Measurements from ENCODE around the gene PPP2R5B. TPM values are rescaled to one million over a fixed set of nuclear protein-coding genes. Genes with fewer than 3 reads are reported as not detected.

Gene PPP2R5B
- polyA plus RNA-seq, 2 donors, result 6.6 to 11.0 TPM

- WGBS, 2 donors, result 75 to 76% methylated on average over 14 of the region's 14 CpGs
- Histone ChIP-seq H3K27ac (ENCODE audit: low read depth in 2 of 2, low read length in 1 of 2) (peak overlapping the region in 1 of 2 donors; percentile 52), H3K4me3 (ENCODE audit: low read depth in 1 of 2, low read length in 2 of 2) (no peak overlapping the region), H3K36me3 (ENCODE audit: control insufficient read depth in 2 of 2, insufficient read depth in 2 of 2, low read length in 1 of 2) (no peaks in the 10 kb centered on the region), H3K27me3 (ENCODE audit: control insufficient read depth in 1 of 2, insufficient read depth in 2 of 2, low read length in 2 of 2) (no peaks in the 10 kb centered on the region), H3K9me3 (ENCODE audit: control insufficient read depth in 2 of 2, insufficient read depth in 1 of 2, low read depth in 1 of 2, low read length in 1 of 2) (no peaks in the 10 kb centered on the region), H3K4me1 (ENCODE audit: control insufficient read depth in 2 of 2, insufficient read depth in 2 of 2, low read length in 1 of 2) (peaks cover 4 to 23% of the 10 kb centered on the region in 2 donors)
These were observed 44.1 kb upstream of the PPP2R5B start for GRCh38 chr11:64880240-64881001.

GRCh38 chr11:64881476-64881875, 43.0 kb upstream of the PPP2R5B start:
- H3K9me3 ChIP-seq (ENCODE audit: control insufficient read depth in 2 of 2, insufficient read depth in 1 of 2, low read depth in 1 of 2, low read length in 1 of 2), result no peaks in the 10 kb centered on the region
- H3K36me3 ChIP-seq (ENCODE audit: control insufficient read depth in 2 of 2, insufficient read depth in 2 of 2, low read length in 1 of 2), result no peaks in the 10 kb centered on the region
- no peak overlapping the region for H3K4me3 ChIP-seq (ENCODE audit: low read depth in 1 of 2, low read length in 2 of 2)
- 49 to 59% methylated on average over 8 of the region's 8 CpGs for WGBS, 2 donors
- peaks cover 4 to 19% of the 10 kb centered on the region in 2 donors for H3K4me1 ChIP-seq (ENCODE audit: control insufficient read depth in 2 of 2, insufficient read depth in 2 of 2, low read length in 1 of 2)
- H3K27ac ChIP-seq (ENCODE audit: low read depth in 2 of 2, low read length in 1 of 2), result peak overlapping the region in 1 of 2 donors; percentile 33
- no peaks in the 10 kb centered on the region for H3K27me3 ChIP-seq (ENCODE audit: control insufficient read depth in 1 of 2, insufficient read depth in 2 of 2, low read length in 2 of 2)

GRCh38 chr11:64882243-64882642, 42.2 kb upstream of the PPP2R5B start:
- H3K36me3 ChIP-seq (ENCODE audit: control insufficient read depth in 2 of 2, insufficient read depth in 2 of 2, low read length in 1 of 2), result no peaks in the 10 kb centered on the region
- peaks cover 4 to 12% of the 10 kb centered on the region in 2 donors for H3K4me1 ChIP-seq (ENCODE audit: control insufficient read depth in 2 of 2, insufficient read depth in 2 of 2, low read length in 1 of 2)
- no peaks in the 10 kb centered on the region for H3K9me3 ChIP-seq (ENCODE audit: control insufficient read depth in 2 of 2, insufficient read depth in 1 of 2, low read depth in 1 of 2, low read length in 1 of 2)
- H3K27ac ChIP-seq (ENCODE audit: low read depth in 2 of 2, low read length in 1 of 2), result peak overlapping the region in 1 of 2 donors; percentile 6
- no peaks in the 10 kb centered on the region for H3K27me3 ChIP-seq (ENCODE audit: control insufficient read depth in 1 of 2, insufficient read depth in 2 of 2, low read length in 2 of 2)
- WGBS, 2 donors, result 75 to 80% methylated on average over 5 of the region's 5 CpGs
- H3K4me3 ChIP-seq (ENCODE audit: low read depth in 1 of 2, low read length in 2 of 2), result no peak overlapping the region

GRCh38 chr11:64883575-64883974, 40.9 kb upstream of the PPP2R5B start:
- H3K27ac ChIP-seq (ENCODE audit: low read depth in 2 of 2, low read length in 1 of 2), result no peak overlapping the region
- H3K4me1 ChIP-seq (ENCODE audit: control insufficient read depth in 2 of 2, insufficient read depth in 2 of 2, low read length in 1 of 2), result peaks cover 4 to 7% of the 10 kb centered on the region in 2 donors
- H3K4me3 ChIP-seq (ENCODE audit: low read depth in 1 of 2, low read length in 2 of 2), result no peak overlapping the region
- WGBS, 2 donors, result 82 to 86% methylated on average over 5 of the region's 5 CpGs
- H3K9me3 ChIP-seq (ENCODE audit: control insufficient read depth in 2 of 2, insufficient read depth in 1 of 2, low read depth in 1 of 2, low read length in 1 of 2), result no peaks in the 10 kb centered on the region
- H3K27me3 ChIP-seq (ENCODE audit: control insufficient read depth in 1 of 2, insufficient read depth in 2 of 2, low read length in 2 of 2), result no peaks in the 10 kb centered on the region
- H3K36me3 ChIP-seq (ENCODE audit: control insufficient read depth in 2 of 2, insufficient read depth in 2 of 2, low read length in 1 of 2), result no peaks in the 10 kb centered on the region

GRCh38 chr11:64884019-64884418, 40.5 kb upstream of the PPP2R5B start:
- 90 to 93% methylated on average over 8 of the region's 8 CpGs for WGBS, 2 donors
- Histone ChIP-seq H3K4me1 (ENCODE audit: control insufficient read depth in 2 of 2, insufficient read depth in 2 of 2, low read length in 1 of 2) (peaks cover 4 to 7% of the 10 kb centered on the region in 2 donors), H3K27me3 (ENCODE audit: control insufficient read depth in 1 of 2, insufficient read depth in 2 of 2, low read length in 2 of 2) (no peaks in the 10 kb centered on the region), H3K27ac (ENCODE audit: low read depth in 2 of 2, low read length in 1 of 2) (no peak overlapping the region), H3K9me3 (ENCODE audit: control insufficient read depth in 2 of 2, insufficient read depth in 1 of 2, low read depth in 1 of 2, low read length in 1 of 2) (no peaks in the 10 kb centered on the region), H3K4me3 (ENCODE audit: low read depth in 1 of 2, low read length in 2 of 2) (no peak overlapping the region), H3K36me3 (ENCODE audit: control insufficient read depth in 2 of 2, insufficient read depth in 2 of 2, low read length in 1 of 2) (no peaks in the 10 kb centered on the region)

GRCh38 chr11:64885367-64886286, 38.9 kb upstream of the PPP2R5B start:
- H3K27ac ChIP-seq (ENCODE audit: low read depth in 2 of 2, low read length in 1 of 2), result no peak overlapping the region

GRCh38 chr11:64887234-64887756, 37.2 kb upstream of the PPP2R5B start:
- WGBS, 2 donors, result 67 to 77% methylated on average over 8 of the region's 8 CpGs

More at GRCh38 chr11:64885367-64886286, 38.9 kb upstream of the PPP2R5B start:
- no peaks in the 10 kb centered on the region for H3K9me3 ChIP-seq (ENCODE audit: control insufficient read depth in 2 of 2, insufficient read depth in 1 of 2, low read depth in 1 of 2, low read length in 1 of 2)
- no peaks in the 10 kb centered on the region for H3K36me3 ChIP-seq (ENCODE audit: control insufficient read depth in 2 of 2, insufficient read depth in 2 of 2, low read length in 1 of 2)
- no peak overlapping the region for H3K4me3 ChIP-seq (ENCODE audit: low read depth in 1 of 2, low read length in 2 of 2)
- H3K4me1 ChIP-seq (ENCODE audit: control insufficient read depth in 2 of 2, insufficient read depth in 2 of 2, low read length in 1 of 2), result peaks cover 0 to 4% of the 10 kb centered on the region in 2 donors
- 75 to 77% methylated on average over 15 of the region's 15 CpGs for WGBS, 2 donors
- no peaks in the 10 kb centered on the region for H3K27me3 ChIP-seq (ENCODE audit: control insufficient read depth in 1 of 2, insufficient read depth in 2 of 2, low read length in 2 of 2)

GRCh38 chr11:64887757-64888405, 36.6 kb upstream of the PPP2R5B start:
- H3K36me3 ChIP-seq (ENCODE audit: control insufficient read depth in 2 of 2, insufficient read depth in 2 of 2, low read length in 1 of 2), result no peaks in the 10 kb centered on the region
- peak overlapping the region in 1 of 2 donors; percentile 69 for H3K27ac ChIP-seq (ENCODE audit: low read depth in 2 of 2, low read length in 1 of 2)
- H3K9me3 ChIP-seq (ENCODE audit: control insufficient read depth in 2 of 2, insufficient read depth in 1 of 2, low read depth in 1 of 2, low read length in 1 of 2), result no peaks in the 10 kb centered on the region
- no peaks in the 10 kb centered on the region for H3K27me3 ChIP-seq (ENCODE audit: control insufficient read depth in 1 of 2, insufficient read depth in 2 of 2, low read length in 2 of 2)
- peaks cover 0 to 2% of the 10 kb centered on the region in 2 donors for H3K4me1 ChIP-seq (ENCODE audit: control insufficient read depth in 2 of 2, insufficient read depth in 2 of 2, low read length in 1 of 2)
- 12% methylated on average over 33 to 34 of the region's 34 CpGs for WGBS, 2 donors
- H3K4me3 ChIP-seq (ENCODE audit: low read depth in 1 of 2, low read length in 2 of 2), result no peak overlapping the region

More at GRCh38 chr11:64887234-64887756, 37.2 kb upstream of the PPP2R5B start:
- peaks cover 0 to 2% of the 10 kb centered on the region in 2 donors for H3K4me1 ChIP-seq (ENCODE audit: control insufficient read depth in 2 of 2, insufficient read depth in 2 of 2, low read length in 1 of 2)
- H3K27ac ChIP-seq (ENCODE audit: low read depth in 2 of 2, low read length in 1 of 2), result no peak overlapping the region
- no peaks in the 10 kb centered on the region for H3K36me3 ChIP-seq (ENCODE audit: control insufficient read depth in 2 of 2, insufficient read depth in 2 of 2, low read length in 1 of 2)
- H3K4me3 ChIP-seq (ENCODE audit: low read depth in 1 of 2, low read length in 2 of 2), result no peak overlapping the region
- H3K9me3 ChIP-seq (ENCODE audit: control insufficient read depth in 2 of 2, insufficient read depth in 1 of 2, low read depth in 1 of 2, low read length in 1 of 2), result no peaks in the 10 kb centered on the region
- no peaks in the 10 kb centered on the region for H3K27me3 ChIP-seq (ENCODE audit: control insufficient read depth in 1 of 2, insufficient read depth in 2 of 2, low read length in 2 of 2)

- Histone ChIP-seq H3K4me3 (ENCODE audit: low read depth in 1 of 2, low read length in 2 of 2) (no peak overlapping the region), H3K9me3 (ENCODE audit: control insufficient read depth in 2 of 2, insufficient read depth in 1 of 2, low read depth in 1 of 2, low read length in 1 of 2) (no peaks in the 10 kb centered on the region), H3K36me3 (ENCODE audit: control insufficient read depth in 2 of 2, insufficient read depth in 2 of 2, low read length in 1 of 2) (no peaks in the 10 kb centered on the region), H3K27me3 (ENCODE audit: control insufficient read depth in 1 of 2, insufficient read depth in 2 of 2, low read length in 2 of 2) (no peaks in the 10 kb centered on the region), H3K27ac (ENCODE audit: low read depth in 2 of 2, low read length in 1 of 2) (peak overlapping the region in 1 of 2 donors; percentile 69), H3K4me1 (ENCODE audit: control insufficient read depth in 2 of 2, insufficient read depth in 2 of 2, low read length in 1 of 2) (peaks cover 0 to 2% of the 10 kb centered on the region in 2 donors)
- WGBS, 2 donors, result 62 to 72% methylated on average over 8 of the region's 8 CpGs
These were observed 36.1 kb upstream of the PPP2R5B start for GRCh38 chr11:64888406-64888728.
